Inflammatory macrophage treated with lipopolysaccharide for 4 hours (primary cell): ENCODE results near the gene APLP2.

Experiments used
- DNase-seq: peaks from one replicate; pipeline ENCODE4 v3.0.0-alpha.2; 2020

The APLP2 gene

GRCh38 chr11:130120045-130120444 lies 50.4 kb downstream of the APLP2 start:
- no peak for DNase-seq

GRCh38 chr11:130121445-130121978 lies 51.8 kb downstream of the APLP2 start:
- peak; percentile 24 for DNase-seq

- DNase-seq = peak; percentile 21
Observed at GRCh38 chr11:130122141-130122575, 52.5 kb downstream of the APLP2 start.

DNA sequence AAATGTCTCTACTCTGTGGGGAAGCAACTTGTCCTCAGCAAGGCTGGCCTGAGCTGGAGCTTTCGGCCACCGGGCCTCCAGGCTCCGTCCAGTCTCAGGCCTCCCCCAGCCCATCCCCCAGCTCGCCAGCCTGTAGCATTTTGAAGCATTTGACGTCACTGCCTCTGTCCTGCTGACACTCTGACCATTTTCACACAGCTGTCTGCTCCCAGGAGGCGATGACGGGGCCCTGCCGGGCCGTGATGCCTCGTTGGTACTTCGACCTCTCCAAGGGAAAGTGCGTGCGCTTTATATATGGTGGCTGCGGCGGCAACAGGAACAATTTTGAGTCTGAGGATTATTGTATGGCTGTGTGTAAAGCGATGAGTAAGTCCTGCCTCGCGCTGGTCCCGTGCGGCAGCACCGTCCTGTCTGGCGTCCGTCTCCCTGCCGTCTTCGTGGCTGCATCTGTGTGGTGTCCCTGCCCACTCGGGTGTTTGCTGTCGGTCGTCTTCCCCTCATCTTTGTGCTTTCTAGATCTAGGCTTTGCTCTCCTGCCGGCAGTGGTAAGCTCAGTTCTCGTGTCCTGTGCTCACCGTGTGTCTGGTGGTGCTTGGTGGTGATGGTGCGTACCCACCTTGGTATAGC lies 53.8 kb downstream of the APLP2 start:
- no peak for DNase-seq

- peak; percentile 99 for DNase-seq
Observed at GRCh38 chr11:130124096-130124495, 54.4 kb downstream of the APLP2 start.

- no peak for DNase-seq
Observed at GRCh38 chr11:130125638-130126037, 55.9 kb downstream of the APLP2 start.

DNA sequence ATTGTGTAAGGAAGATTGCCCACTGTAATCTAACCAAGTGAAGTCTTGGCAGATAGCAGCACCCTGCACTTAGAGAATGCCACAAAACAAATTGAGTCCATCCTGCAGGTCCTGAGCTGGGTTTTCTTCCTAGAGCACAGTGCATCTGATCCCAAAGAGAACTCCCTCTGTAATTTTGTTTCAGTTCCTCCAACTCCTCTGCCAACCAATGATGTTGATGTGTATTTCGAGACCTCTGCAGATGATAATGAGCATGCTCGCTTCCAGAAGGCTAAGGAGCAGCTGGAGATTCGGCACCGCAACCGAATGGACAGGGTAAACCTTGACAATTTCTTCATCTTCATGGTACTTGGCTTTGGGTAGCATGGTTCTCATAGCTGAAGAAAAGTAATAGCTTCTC lies 56.8 kb downstream of the APLP2 start:
- DNase-seq = peak; percentile 51

DNA sequence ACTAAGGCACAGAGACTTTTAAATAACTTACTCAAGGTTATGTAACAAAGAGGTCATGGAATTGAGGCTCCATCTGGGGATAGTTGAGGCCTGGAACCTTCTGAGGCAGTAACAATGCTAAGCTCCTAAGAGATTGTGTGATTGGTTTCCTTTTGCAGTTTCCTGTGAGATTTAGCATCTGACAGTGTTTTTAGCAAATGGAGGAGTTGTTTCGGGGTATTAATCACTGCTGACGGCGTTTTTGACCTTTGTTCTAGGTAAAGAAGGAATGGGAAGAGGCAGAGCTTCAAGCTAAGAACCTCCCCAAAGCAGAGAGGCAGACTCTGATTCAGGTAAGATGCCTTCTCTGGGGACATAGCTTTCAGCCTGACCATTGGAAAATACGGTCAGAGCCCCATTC lies 57.8 kb downstream of the APLP2 start:
- DNase-seq = no peak

- DNase-seq = no peak
Observed at GRCh38 chr11:130128626-130129025, 58.9 kb downstream of the APLP2 start.

- no peak for DNase-seq
Observed at GRCh38 chr11:130129922-130130321, 60.2 kb downstream of the APLP2 start.

DNA sequence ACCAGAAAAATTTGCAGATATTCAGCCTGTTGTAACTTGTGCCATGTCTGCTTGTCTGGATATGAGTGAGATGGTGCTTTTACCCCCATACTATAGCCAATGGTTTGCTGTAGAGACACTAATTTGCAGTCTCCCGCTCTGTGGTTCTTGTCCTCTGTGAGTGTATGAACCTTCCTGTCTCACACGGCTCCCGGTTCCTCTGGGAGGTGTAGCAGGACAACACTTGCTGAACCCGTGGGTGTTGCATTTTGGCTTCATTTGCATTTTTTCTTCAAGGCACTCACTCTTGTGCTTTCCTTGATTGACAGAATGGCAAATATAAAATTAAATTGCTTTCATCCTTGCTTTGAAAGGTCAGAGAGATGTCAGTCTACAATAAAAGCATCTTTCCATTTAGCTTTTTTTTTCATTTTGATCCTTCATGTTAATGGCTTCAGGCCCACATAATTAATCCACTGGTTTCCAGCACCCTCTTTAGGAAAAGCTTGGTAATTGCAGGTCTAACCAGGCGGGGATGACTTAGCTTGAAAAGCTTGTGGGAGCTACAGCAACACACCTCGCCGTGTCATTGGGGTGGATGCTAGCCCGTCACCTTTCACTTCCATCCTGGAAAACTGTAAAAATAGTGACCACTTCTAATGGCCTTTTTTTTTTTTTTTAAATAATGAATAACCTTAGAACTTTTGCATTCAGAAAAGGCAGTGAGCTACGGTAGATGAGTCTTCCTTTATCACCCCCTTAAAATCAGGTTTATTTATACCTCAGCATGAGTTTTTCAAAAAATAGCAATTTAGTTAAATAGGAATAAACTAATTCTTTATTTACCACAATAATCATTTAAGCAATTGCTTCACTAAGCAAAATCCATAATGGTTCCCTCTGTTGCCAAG lies 62.5 kb downstream of the APLP2 start:
- DNase-seq = peak; percentile 69

DNA sequence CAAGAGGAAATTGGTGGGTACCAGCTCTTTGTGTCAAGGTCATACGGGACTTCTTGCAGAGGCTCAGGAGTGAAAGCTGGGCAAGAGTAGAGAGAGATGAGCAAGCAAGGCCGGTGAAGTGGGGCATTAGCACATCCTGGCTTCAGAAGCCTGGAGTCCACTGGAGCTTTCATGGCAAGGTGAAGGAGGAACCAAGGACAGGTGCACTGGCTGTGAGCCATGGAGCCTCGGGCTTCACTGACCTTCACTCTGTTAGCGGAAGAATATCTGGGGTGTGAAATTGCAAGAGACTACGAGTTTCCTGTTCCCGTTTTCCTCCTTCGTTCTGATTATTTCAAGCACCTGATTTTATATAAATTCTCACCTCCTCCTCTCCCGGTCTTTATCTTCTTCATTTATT lies 64.0 kb downstream of the APLP2 start:
- DNase-seq = no peak

GRCh38 chr11:130136107-130136506 lies 66.4 kb downstream of the APLP2 start:
- DNase-seq = no peak

GRCh38 chr11:130137999-130138398 lies 68.3 kb downstream of the APLP2 start:
- no peak for DNase-seq

- no peak for DNase-seq
Observed at GRCh38 chr11:130139401-130139800, 69.7 kb downstream of the APLP2 start.

GRCh38 chr11:130141561-130142341 lies 72.1 kb downstream of the APLP2 start:
- no peak for DNase-seq

- no peak for DNase-seq
Observed at GRCh38 chr11:130144141-130144540, 74.4 kb downstream of the APLP2 start.

GRCh38 chr11:130144861-130145281 lies 75.2 kb downstream of the APLP2 start:
- no peak for DNase-seq

DNA sequence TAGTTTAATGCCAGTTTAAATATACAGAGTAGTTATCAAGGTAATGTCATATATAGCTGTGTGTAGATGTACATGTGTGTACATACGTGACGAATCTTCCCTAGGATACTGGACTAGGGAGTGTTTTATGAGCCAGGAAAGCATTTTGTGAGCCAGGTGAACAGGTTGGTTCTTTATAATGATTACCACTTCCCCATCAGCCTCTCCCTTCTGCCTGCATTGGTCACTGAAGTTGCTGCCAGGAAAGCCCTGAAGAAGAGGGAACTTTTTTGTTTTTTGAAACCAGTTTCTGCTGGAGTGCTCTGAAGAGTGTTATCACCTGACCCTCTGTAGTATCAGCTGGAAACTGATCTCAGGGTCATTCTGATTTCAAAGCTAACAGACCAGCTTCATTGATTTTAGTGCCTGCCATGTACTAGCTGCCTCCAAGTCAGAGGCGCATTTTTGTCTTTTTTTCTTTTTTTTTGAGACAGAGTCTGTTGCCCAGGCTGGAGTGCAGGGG lies 75.7 kb downstream of the APLP2 start:
- DNase-seq = no peak

DNA sequence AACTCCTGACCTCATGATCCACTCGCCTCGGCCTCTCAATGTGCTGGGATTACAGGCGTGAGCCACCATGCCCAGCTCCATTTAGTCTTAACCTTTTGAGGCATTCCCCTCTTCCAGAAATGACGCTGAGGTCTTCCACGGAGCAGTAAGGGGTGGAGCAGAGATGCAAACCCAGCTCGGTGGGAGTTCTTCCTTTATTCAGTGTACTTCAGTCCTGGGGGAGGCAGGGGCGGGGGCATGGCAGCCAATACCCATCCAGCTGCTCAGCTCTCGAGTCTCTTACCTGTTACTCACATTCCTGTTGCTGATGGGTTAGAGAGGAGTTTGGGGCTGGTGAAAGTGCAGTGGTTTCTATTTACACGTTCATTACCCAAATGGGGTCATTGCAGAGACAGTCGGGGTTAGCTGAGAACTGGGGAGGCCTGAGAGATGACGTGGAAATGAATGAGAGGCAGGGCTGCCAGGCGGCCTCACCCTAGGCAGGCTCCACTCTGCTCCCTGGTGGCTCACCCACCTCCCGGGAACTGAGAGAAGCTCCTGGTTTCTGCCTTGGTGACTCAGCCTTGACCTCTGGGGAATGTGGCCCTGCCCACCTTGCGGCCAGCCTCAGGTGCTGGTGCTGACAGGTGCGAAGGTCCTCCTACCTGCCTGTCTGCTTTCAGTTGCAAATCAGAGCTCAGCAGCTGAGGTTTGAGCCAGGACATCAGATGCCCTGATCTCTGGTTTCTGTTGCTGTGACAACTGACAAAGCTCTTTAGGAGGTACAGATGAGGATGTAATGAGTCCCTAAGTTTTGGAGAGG lies 76.5 kb downstream of the APLP2 start:
- DNase-seq = no peak

DNA sequence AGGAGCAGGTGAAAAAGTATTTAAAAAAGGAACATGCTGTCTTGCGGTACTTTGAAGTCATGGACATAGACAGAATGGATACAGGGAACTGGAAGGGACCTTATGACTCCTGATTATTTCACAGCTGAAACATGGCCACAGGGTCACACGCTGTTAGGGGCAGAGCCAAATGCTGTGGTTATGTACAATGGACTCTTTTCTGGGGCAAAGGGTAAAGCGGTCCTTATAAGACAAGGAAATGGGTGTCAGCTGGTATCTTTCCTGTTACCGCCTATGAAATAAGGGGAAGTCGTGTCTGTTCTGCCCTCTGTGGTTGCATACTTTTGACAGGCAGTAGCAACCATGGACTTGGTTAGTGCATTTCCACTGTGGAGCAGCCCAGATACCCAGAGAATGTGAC lies 77.1 kb downstream of the APLP2 start:
- DNase-seq = peak; percentile 97

DNA sequence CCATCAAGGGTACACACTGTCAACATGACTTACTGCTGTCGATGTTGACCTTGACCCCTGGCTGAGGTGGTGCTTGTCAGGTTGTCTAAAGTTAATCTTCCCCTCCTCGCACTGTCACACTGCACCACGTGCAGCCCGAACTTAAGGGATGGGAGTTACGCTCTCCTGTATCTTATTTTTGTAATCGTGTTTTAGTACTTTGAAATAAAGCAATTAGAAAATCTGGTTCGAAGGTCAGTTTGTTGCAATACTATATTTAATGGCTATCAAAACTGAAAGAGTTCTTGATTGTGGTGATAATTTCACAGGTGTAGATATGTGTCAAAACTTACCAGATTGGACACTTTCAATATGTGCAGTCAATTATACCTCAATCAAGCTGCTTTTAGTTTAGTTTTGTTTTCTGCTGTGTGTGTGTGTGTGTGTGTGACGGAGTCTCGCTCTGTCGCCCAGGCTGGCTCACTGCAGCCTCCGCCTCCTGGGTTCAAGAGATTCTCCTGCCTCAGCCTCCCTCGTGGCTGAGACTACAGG lies 79.2 kb downstream of the APLP2 start:
- DNase-seq = no peak
